Type B pancreatic cell (in vitro differentiated cells): Measurements from ENCODE around the gene EPX. TPM values are rescaled to one million over a fixed set of nuclear protein-coding genes. Genes with fewer than 3 reads are reported as not detected.
A peak's percentile ranks its signal among the peaks of the same experiment; 100 is the strongest.

ENCODE experiments used
- DNase-seq: peaks from one replicate; pipeline ENCODE4 v3.0.0; 2021; ENCODE audit warnings: mixed read lengths; ENCODE audit not compliant: unreplicated experiment; ENCODE audit errors: extremely low spot score
- H3K27ac Mint-ChIP-seq: 2 replicates; pipeline ENCODE4 v1.8.0; 2021; ENCODE audit warnings: mild to moderate bottlenecking, mixed read lengths
- H3K27me3 Mint-ChIP-seq: 2 replicates; pipeline ENCODE4 v1.8.0; 2021; ENCODE audit warnings: mixed read lengths
- H3K36me3 Mint-ChIP-seq: 2 replicates; pipeline ENCODE4 v1.8.0; 2021; ENCODE audit warnings: mixed read lengths
- H3K4me1 Mint-ChIP-seq: one replicate; pipeline ENCODE4 v1.8.0; 2021; ENCODE audit warnings: mixed read lengths; ENCODE audit not compliant: unreplicated experiment
- H3K4me3 Mint-ChIP-seq: 2 replicates; pipeline ENCODE4 v1.8.0; 2021; ENCODE audit warnings: mild to moderate bottlenecking, mixed read lengths
- H3K9me3 Mint-ChIP-seq: 2 replicates; pipeline ENCODE4 v1.8.0; 2021; ENCODE audit warnings: mixed read lengths
- CTCF ChIP-seq: fragments of 200-600 bp; sonication (generic); conservative IDR thresholded peaks from 2 replicates; pipeline ENCODE4 v1.5.0; 2021; ENCODE audit warnings: antibody characterized with exemption, mild to moderate bottlenecking
- total RNA-seq: library from RNA; stranded (reverse); gene quantifications from 2 replicates; pipeline ENCODE4 v1.2.1, GENCODE V29; 2021; ENCODE audit warnings: low replicate concordance

EPX gene
- total RNA-seq, 1 donor from 2014 or later: not detected

DNA sequence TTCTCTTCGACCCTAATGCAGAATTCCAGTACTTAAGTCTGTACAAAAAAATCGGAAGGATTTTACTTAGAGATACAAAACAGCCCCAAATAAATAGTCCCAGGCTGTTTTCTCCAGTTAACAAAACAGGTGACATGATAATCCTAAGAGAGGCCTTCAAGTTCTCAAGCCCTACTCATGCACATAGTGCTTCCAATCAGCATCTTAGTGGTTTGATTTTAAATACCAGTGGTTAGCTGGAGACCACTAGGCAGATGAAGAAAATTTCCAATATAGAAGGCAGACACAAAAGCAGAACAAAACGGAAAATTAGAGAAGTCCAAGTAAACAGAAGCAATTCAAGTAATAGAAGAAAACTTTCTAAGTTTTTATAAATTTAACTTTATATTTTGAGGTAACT is 31.0 kb upstream of the EPX start:
- peaks cover 6% of the 10 kb centered on the region for H3K4me1 Mint-ChIP-seq
- DNase-seq: no peak
- H3K4me3 Mint-ChIP-seq: no peak overlapping the region
- peaks cover 94% of the 10 kb centered on the region for H3K27me3 Mint-ChIP-seq
- H3K27ac Mint-ChIP-seq: no peak overlapping the region
- no peaks in the 10 kb centered on the region for H3K36me3 Mint-ChIP-seq
- H3K9me3 Mint-ChIP-seq: no peaks in the 10 kb centered on the region
- no peak for TF ChIP-seq CTCF

- H3K36me3 Mint-ChIP-seq: no peaks in the 10 kb centered on the region
- H3K4me3 Mint-ChIP-seq: no peak overlapping the region
- no peak overlapping the region for H3K27ac Mint-ChIP-seq
- peaks cover 91% of the 10 kb centered on the region for H3K27me3 Mint-ChIP-seq
- no peaks in the 10 kb centered on the region for H3K4me1 Mint-ChIP-seq
- TF ChIP-seq CTCF: no peak
- H3K9me3 Mint-ChIP-seq: no peaks in the 10 kb centered on the region
- DNase-seq: no peak
Measured at GRCh38 chr17:58165981-58166380, 26.5 kb upstream of the EPX start.

DNA sequence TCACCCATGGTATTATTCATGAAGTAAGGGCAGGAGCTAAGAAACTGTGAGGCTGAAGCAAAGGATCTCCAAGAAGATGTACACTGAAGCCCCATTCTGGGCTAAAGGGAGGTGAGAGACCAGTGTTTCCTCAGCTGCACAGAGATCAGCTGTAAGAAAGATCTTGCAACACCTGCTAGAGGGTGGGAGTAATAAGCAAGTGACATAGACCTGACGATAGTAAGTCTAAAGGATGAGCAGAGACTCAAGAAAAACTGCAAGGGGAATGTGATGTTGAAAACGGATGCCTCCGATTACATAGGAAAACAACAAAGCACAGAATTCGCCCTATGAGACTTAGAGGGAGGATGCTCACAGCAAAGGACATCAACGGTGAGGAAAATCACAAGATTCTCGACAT is 25.8 kb upstream of the EPX start, which contains the start of gene OR4D2:
Gene OR4D2, plus strand, starts transcription at position 301 of the 400 bp plus-strand sequence. CDS start 2,674 bp downstream, outside the sequence.
- Mint-ChIP-seq H3K27me3 (peaks cover 89% of the 10 kb centered on the region), H3K4me3 (no peak within 1 kb of the TSS), H3K9me3 (no peaks in the 10 kb centered on the region), H3K36me3 (no peaks in the 10 kb centered on the region), H3K27ac (no peak within 1 kb of the TSS), H3K4me1 (no peaks in the 10 kb centered on the region)
- no peak for TF ChIP-seq CTCF
- DNase-seq: no peak

DNA sequence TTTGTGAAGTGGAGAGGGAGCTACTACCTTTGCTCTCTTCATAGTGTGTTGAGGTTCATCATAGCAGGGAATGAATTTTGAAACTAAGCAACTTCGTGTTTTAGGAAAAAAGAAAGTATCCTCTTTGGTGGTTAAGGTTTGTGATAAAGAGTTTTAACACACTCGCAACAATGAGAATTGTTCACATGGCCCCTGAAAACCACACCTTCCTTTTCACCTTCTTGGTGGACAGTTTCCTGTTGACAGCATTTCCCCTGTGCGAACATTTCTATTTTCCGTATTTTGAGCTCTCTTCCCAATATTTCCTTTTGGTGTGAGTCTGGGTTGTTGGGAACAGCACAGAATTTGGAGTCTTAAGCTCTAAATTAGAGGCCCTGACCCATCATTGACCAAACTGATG is 21.9 kb upstream of the EPX start:
- H3K4me3 Mint-ChIP-seq: no peak overlapping the region
- no peak for TF ChIP-seq CTCF
- H3K9me3 Mint-ChIP-seq: no peaks in the 10 kb centered on the region
- no peaks in the 10 kb centered on the region for H3K4me1 Mint-ChIP-seq
- no peak overlapping the region for H3K27ac Mint-ChIP-seq
- peaks cover 83% of the 10 kb centered on the region for H3K27me3 Mint-ChIP-seq
- no peak for DNase-seq
- no peaks in the 10 kb centered on the region for H3K36me3 Mint-ChIP-seq

GRCh38 chr17:58172369-58173071 is 20.0 kb upstream of the EPX start:
- H3K27ac Mint-ChIP-seq: no peak overlapping the region
- no peaks in the 10 kb centered on the region for H3K36me3 Mint-ChIP-seq
- H3K4me3 Mint-ChIP-seq: no peak overlapping the region
- no peaks in the 10 kb centered on the region for H3K9me3 Mint-ChIP-seq
- peaks cover 73% of the 10 kb centered on the region for H3K27me3 Mint-ChIP-seq
- no peak for DNase-seq
- TF ChIP-seq CTCF: peak; percentile 65
- H3K4me1 Mint-ChIP-seq: no peaks in the 10 kb centered on the region
